ENCODE data around the gene TBC1D21.
A peak's percentile ranks its signal among the peaks of the same experiment; 100 is the strongest.

Gene TBC1D21

GRCh38 chr15:73923156-73923487, 49.8 kb downstream of the TBC1D21 start (continued):
- TF ChIP-seq ZSCAN23 (tag by site-specific recombination; IDR thresholded peaks at IDR 0.05) (no peak), KLF7 (tag by site-specific recombination; IDR thresholded peaks at IDR 0.05; ENCODE audit: borderline replicate concordance) (no peak), ZNF571 (tag by site-specific recombination; IDR thresholded peaks at IDR 0.05) (no peak), FEZF1 (tag by site-specific recombination; IDR thresholded peaks at IDR 0.05) (no peak), ZNF398 (tag by site-specific recombination; IDR thresholded peaks at IDR 0.05) (no peak), YY1 (tag by site-specific recombination; IDR thresholded peaks at IDR 0.05) (no peak)
- TF ChIP-seq, protein P1, sequence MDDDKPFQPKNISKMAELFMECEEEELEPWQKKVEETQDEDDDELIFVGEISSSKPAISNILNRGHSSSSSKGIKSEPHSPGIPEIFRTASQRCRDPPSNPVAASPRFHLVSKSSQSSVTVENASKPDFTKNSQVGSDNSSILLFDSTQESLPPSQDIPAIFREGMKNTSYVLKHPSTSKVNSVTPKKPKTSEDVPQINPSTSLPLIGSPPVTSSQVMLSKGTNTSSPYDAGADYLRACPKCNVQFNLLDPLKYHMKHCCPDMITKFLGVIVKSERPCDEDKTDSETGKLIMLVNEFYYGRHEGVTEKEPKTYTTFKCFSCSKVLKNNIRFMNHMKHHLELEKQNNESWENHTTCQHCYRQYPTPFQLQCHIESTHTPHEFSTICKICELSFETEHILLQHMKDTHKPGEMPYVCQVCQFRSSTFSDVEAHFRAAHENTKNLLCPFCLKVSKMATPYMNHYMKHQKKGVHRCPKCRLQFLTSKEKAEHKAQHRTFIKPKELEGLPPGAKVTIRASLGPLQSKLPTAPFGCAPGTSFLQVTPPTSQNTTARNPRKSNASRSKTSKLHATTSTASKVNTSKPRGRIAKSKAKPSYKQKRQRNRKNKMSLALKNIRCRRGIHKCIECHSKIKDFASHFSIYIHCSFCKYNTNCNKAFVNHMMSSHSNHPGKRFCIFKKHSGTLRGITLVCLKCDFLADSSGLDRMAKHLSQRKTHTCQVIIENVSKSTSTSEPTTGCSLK (tag by site-specific recombination; IDR thresholded peaks at IDR 0.05): no peak

GRCh38 chr15:73923488-73924164, 50.3 kb downstream of the TBC1D21 start:
- H3K9me3 ChIP-seq (ENCODE audit: control insufficient read depth, insufficient read depth, low read depth, low read length): no peaks in the 10 kb centered on the region
- peaks cover 29% of the 10 kb centered on the region for H3K4me1 ChIP-seq (ENCODE audit: control insufficient read depth, insufficient read depth, low read length)
- ChIA-PET CTCF (interaction anchor here (0.5 to 3.2 kb wide), 14 partner anchors 9 to 864 kb away, joined by 3 to 13 read pairs (median 3); no protein-coding TSS in a partner anchor), POLR2A (no interaction called here)
- peaks cover 0 to 9% of the 10 kb centered on the region in 2 experiments; a peak in 1 of 3 replicates for H3K36me3 ChIP-seq (ENCODE audit: control insufficient read depth in 2 of 2, insufficient read depth in 1 of 2, low read length in 2 of 2)
- H3K27ac ChIP-seq (ENCODE audit: extremely low read depth, low read depth, low read length): peak overlapping the region; percentile 25; the same call in 1 of the 2 replicates
- no peak overlapping the region for H3K4me3 ChIP-seq (ENCODE audit: low read depth, low read length)
- peak; percentile 97 for TF ChIP-seq GLIS1 (tag by site-specific recombination; IDR thresholded peaks at IDR 0.05)
- TF ChIP-seq YY1 (tag by site-specific recombination; IDR thresholded peaks at IDR 0.05): no peak
- peak; percentile 32; the same call in 1 of the 2 replicates for TF ChIP-seq SCRT2 (tag by site-specific recombination; IDR thresholded peaks at IDR 0.05)
- TF ChIP-seq ZNF398 (tag by site-specific recombination; IDR thresholded peaks at IDR 0.05): peak; percentile 21; the same call in 1 of the 2 replicates
- peak; percentile 63 for TF ChIP-seq ZIC2 (tag by site-specific recombination; IDR thresholded peaks at IDR 0.05)
- TF ChIP-seq ZNF132 (tag by site-specific recombination; IDR thresholded peaks at IDR 0.05; ENCODE audit: borderline replicate concordance): no peak
- TF ChIP-seq, protein P2, sequence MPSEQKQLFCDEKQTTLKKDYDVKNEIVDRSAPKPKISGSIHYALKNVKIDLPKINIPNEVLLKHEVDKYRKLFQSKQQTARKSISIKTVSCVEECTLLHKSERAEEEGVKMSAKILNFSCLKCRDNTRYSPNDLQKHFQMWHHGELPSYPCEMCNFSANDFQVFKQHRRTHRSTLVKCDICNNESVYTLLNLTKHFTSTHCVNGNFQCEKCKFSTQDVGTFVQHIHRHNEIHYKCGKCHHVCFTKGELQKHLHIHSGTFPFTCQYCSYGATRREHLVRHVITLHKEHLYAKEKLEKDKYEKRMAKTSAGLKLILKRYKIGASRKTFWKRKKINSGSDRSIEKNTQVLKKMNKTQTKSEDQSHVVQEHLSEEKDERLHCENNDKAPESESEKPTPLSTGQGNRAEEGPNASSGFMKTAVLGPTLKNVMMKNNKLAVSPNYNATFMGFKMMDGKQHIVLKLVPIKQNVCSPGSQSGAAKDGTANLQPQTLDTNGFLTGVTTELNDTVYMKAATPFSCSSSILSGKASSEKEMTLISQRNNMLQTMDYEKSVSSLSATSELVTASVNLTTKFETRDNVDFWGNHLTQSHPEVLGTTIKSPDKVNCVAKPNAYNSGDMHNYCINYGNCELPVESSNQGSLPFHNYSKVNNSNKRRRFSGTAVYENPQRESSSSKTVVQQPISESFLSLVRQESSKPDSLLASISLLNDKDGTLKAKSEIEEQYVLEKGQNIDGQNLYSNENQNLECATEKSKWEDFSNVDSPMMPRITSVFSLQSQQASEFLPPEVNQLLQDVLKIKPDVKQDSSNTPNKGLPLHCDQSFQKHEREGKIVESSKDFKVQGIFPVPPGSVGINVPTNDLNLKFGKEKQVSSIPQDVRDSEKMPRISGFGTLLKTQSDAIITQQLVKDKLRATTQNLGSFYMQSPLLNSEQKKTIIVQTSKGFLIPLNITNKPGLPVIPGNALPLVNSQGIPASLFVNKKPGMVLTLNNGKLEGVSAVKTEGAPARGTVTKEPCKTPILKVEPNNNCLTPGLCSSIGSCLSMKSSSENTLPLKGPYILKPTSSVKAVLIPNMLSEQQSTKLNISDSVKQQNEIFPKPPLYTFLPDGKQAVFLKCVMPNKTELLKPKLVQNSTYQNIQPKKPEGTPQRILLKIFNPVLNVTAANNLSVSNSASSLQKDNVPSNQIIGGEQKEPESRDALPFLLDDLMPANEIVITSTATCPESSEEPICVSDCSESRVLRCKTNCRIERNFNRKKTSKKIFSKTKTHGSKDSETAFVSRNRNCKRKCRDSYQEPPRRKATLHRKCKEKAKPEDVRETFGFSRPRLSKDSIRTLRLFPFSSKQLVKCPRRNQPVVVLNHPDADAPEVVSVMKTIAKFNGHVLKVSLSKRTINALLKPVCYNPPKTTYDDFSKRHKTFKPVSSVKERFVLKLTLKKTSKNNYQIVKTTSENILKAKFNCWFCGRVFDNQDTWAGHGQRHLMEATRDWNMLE (tag by site-specific recombination; conservative IDR thresholded peaks at IDR 0.05; ENCODE audit: low read depth): no peak
- no peak for TF ChIP-seq TSHZ1 (tag by site-specific recombination; IDR thresholded peaks at IDR 0.05; ENCODE audit: borderline replicate concordance)
- no peak for TF ChIP-seq ZSCAN18 (tag by site-specific recombination; IDR thresholded peaks at IDR 0.05)
- TF ChIP-seq ZNF341 (tag by site-specific recombination; IDR thresholded peaks at IDR 0.05; ENCODE audit: low read depth): peak; percentile 73
- TF ChIP-seq ZNF747 (tag by site-specific recombination; IDR thresholded peaks at IDR 0.05): no peak
- TF ChIP-seq ZSCAN30 (tag by site-specific recombination; IDR thresholded peaks at IDR 0.05): no peak

All from HEK293 (cell line).